Peyer's patch (tissue), 4 donors: ENCODE measurements around the gene CDH12.
"Not testable (repeated sequence)": the region's sequence is repeated elsewhere in the genome, so short reads cannot be mapped to it uniquely, and the experiment has no call there.

ENCODE experiments used
- POLR2A ChIP-seq, 2 donors: fragments of 450-650 bp; IDR thresholded peaks; one replicate each; pipeline ENCODE4 v1.5.1; 2017; ENCODE audit warnings: antibody characterized with exemption in 2 of 2, mild to moderate bottlenecking in 2 of 2, moderate library complexity in 2 of 2
- TF ChIP-seq, protein P1 (sequence below), 6 experiments: fragments of 450-650 bp in 4 of 6; fragments of 200-600 bp in 2 of 6; sonication (generic) in 1 of 6; IDR thresholded peaks; one replicate each; pipeline ENCODE4 v1.5.1; 2017 to 2019; ENCODE audit warnings: antibody characterized with exemption in 6 of 6, mild to moderate bottlenecking in 3 of 6, moderate library complexity in 1 of 6

DNA sequence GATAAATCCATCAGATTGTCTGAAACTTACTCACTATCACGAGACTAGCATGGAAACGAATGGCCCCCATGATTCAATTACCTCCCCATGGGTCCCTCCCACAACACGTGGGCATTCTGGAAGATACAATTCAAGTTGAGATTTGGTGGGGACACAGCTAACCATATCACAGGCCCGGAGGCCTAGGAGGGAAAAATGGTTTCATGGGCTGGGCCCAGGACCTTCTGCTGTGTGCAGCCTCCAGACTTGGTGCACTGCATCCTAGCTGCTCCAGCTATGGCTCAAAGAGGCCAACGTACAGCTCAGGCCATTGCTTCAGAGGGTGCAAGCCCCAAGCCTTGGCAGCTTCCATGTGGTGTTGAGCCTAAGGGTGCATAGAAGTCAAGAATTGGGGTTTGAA, 245.6 kb downstream of the CDH12 start:
- TF ChIP-seq, protein P1, sequence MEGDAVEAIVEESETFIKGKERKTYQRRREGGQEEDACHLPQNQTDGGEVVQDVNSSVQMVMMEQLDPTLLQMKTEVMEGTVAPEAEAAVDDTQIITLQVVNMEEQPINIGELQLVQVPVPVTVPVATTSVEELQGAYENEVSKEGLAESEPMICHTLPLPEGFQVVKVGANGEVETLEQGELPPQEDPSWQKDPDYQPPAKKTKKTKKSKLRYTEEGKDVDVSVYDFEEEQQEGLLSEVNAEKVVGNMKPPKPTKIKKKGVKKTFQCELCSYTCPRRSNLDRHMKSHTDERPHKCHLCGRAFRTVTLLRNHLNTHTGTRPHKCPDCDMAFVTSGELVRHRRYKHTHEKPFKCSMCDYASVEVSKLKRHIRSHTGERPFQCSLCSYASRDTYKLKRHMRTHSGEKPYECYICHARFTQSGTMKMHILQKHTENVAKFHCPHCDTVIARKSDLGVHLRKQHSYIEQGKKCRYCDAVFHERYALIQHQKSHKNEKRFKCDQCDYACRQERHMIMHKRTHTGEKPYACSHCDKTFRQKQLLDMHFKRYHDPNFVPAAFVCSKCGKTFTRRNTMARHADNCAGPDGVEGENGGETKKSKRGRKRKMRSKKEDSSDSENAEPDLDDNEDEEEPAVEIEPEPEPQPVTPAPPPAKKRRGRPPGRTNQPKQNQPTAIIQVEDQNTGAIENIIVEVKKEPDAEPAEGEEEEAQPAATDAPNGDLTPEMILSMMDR (IDR thresholded peaks at IDR 0.05), result not testable (repeated sequence)
- TF ChIP-seq POLR2A (IDR thresholded peaks at IDR 0.05), result not testable (repeated sequence)
